WTC11 (cell line): Measurements from ENCODE around the gene LYVE1. TPM values are rescaled to one million over a fixed set of nuclear protein-coding genes. Genes with fewer than 3 reads are reported as not detected.

Experiments used
- ATAC-seq: fragments of 200-7000 bp; cut with Tn5 transposase; 2 replicates; pipeline ENCODE4 v1.10.0; 2021; ENCODE audit warnings: mild to moderate bottlenecking, moderate library complexity
- CTCF ChIA-PET: fragments of 300-600 bp; sonication (Branson Sonifier 250); formaldehyde crosslinking; loops from one replicate; lab custom pipeline; 2021; ENCODE audit warnings: antibody characterized with exemption; lab: Charles Lee
- POLR2A ChIA-PET: fragments of 350-600 bp; sonication (Branson Sonifier 250); formaldehyde crosslinking; loops from one replicate; lab custom pipeline; 2021; ENCODE audit warnings: antibody characterized with exemption; lab: Charles Lee
- DNase-seq: peaks from one replicate; pipeline ENCODE4 v3.0.0; 2021; ENCODE audit warnings: low spot score
- H3K27ac Mint-ChIP-seq: 2 replicates; pipeline ENCODE4 v1.8.0; 2021; ENCODE audit warnings: mixed read lengths
- H3K27me3 Mint-ChIP-seq: 2 replicates; pipeline ENCODE4 v1.8.0; 2021; ENCODE audit warnings: low read depth, mild to moderate bottlenecking, moderate library complexity, mixed read lengths
- H3K36me3 Mint-ChIP-seq: 2 replicates; pipeline ENCODE4 v1.8.0; 2021; ENCODE audit warnings: mixed read lengths
- H3K4me1 Mint-ChIP-seq: 2 replicates; pipeline ENCODE4 v1.8.0; 2022; ENCODE audit warnings: mixed read lengths
- H3K4me3 Mint-ChIP-seq: 2 replicates; pipeline ENCODE4 v1.8.0; 2021; ENCODE audit warnings: mild to moderate bottlenecking, moderate library complexity, mixed read lengths
- H3K9me3 Mint-ChIP-seq: 2 replicates; pipeline ENCODE4 v1.8.0; 2021; ENCODE audit warnings: mixed read lengths
- CREM ChIP-seq: sonication (generic); formaldehyde crosslinking; IDR thresholded peaks from 2 replicates; pipeline ENCODE4 v1.8.1; 2022; ENCODE audit warnings: mild to moderate bottlenecking, missing genetic modification reagents, moderate library complexity
- E2F1 ChIP-seq: sonication (generic); formaldehyde crosslinking; IDR thresholded peaks from 2 replicates; pipeline ENCODE4 v1.8.0; 2022; ENCODE audit warnings: mild to moderate bottlenecking, missing genetic modification reagents
- ELF4 ChIP-seq: sonication (generic); formaldehyde crosslinking; IDR thresholded peaks from 2 replicates; pipeline ENCODE4 v1.8.1; 2022; ENCODE audit warnings: low read depth, mild to moderate bottlenecking, moderate library complexity, missing genetic modification reagents
- ESRRA ChIP-seq: sonication (generic); formaldehyde crosslinking; IDR thresholded peaks from 2 replicates; pipeline ENCODE4 v1.8.1; 2022; ENCODE audit warnings: mild to moderate bottlenecking, missing genetic modification reagents, borderline replicate concordance
- FOXJ3 ChIP-seq: sonication (generic); formaldehyde crosslinking; IDR thresholded peaks from 2 replicates; pipeline ENCODE4 v1.9.0; 2021; ENCODE audit warnings: missing genetic modification reagents, mild to moderate bottlenecking, borderline replicate concordance
- FOXP1 ChIP-seq: sonication (generic); formaldehyde crosslinking; IDR thresholded peaks from 2 replicates; pipeline ENCODE4 v1.8.0; 2022; ENCODE audit warnings: missing genetic modification reagents, mild to moderate bottlenecking, moderate library complexity, borderline replicate concordance
- HMGXB4 ChIP-seq: sonication (generic); formaldehyde crosslinking; IDR thresholded peaks from 2 replicates; pipeline ENCODE4 v1.8.1; 2023; ENCODE audit warnings: mild to moderate bottlenecking, moderate library complexity, missing genetic modification reagents
- JAZF1 ChIP-seq: fragments of 250-450 bp; sonication (Bioruptor Pico); IDR thresholded peaks from 2 replicates; pipeline ENCODE4 v1.9.0; 2021; ENCODE audit warnings: moderate library complexity, mild to moderate bottlenecking, inconsistent platforms
- KAT7 ChIP-seq: sonication (generic); formaldehyde crosslinking; IDR thresholded peaks from 2 replicates; pipeline ENCODE4 v1.8.1; 2023; ENCODE audit warnings: missing genetic modification reagents, mild to moderate bottlenecking, borderline replicate concordance
- MLX ChIP-seq: sonication (generic); formaldehyde crosslinking; IDR thresholded peaks from 2 replicates; pipeline ENCODE4 v1.8.1; 2023; ENCODE audit warnings: mild to moderate bottlenecking, missing genetic modification reagents, moderate library complexity
- NFE2L1 ChIP-seq: sonication (generic); formaldehyde crosslinking; IDR thresholded peaks from 2 replicates; pipeline ENCODE4 v1.8.1; 2023; ENCODE audit warnings: missing genetic modification reagents
- NR1H2 ChIP-seq: sonication (generic); formaldehyde crosslinking; IDR thresholded peaks from 2 replicates; pipeline ENCODE4 v1.9.0; 2021; ENCODE audit warnings: mild to moderate bottlenecking, moderate library complexity, missing genetic modification reagents
- NR2C2 ChIP-seq: sonication (generic); formaldehyde crosslinking; IDR thresholded peaks from 2 replicates; pipeline ENCODE4 v1.8.0; 2022; ENCODE audit warnings: mild to moderate bottlenecking, missing genetic modification reagents
- NR3C1 ChIP-seq: sonication (generic); formaldehyde crosslinking; conservative IDR thresholded peaks from 2 replicates; pipeline ENCODE4 v1.8.1; 2023; ENCODE audit warnings: low read depth, mild to moderate bottlenecking, missing genetic modification reagents
- PREB ChIP-seq: sonication (generic); formaldehyde crosslinking; IDR thresholded peaks from 2 replicates; pipeline ENCODE4 v1.8.1; 2022; ENCODE audit warnings: mild to moderate bottlenecking, missing genetic modification reagents, moderate library complexity, borderline replicate concordance
- SMAD4 ChIP-seq: sonication (generic); formaldehyde crosslinking; IDR thresholded peaks from 2 replicates; pipeline ENCODE4 v1.8.0; 2022; ENCODE audit warnings: mild to moderate bottlenecking, missing genetic modification reagents
- SP1 ChIP-seq: sonication (generic); formaldehyde crosslinking; conservative IDR thresholded peaks from 2 replicates; pipeline ENCODE4 v1.8.1; 2022; ENCODE audit warnings: missing genetic modification reagents
- ZNF219 ChIP-seq: sonication (generic); formaldehyde crosslinking; IDR thresholded peaks from 2 replicates; pipeline ENCODE4 v1.8.0; 2023; ENCODE audit warnings: missing genetic modification reagents, mild to moderate bottlenecking, borderline replicate concordance
- ZNF416 ChIP-seq: fragments of 250-450 bp; sonication (Bioruptor Pico); IDR thresholded peaks from 2 replicates; pipeline ENCODE4 v1.9.0; 2021; ENCODE audit warnings: mild to moderate bottlenecking, inconsistent platforms
- ZNF512 ChIP-seq: sonication (generic); formaldehyde crosslinking; IDR thresholded peaks from 2 replicates; pipeline ENCODE4 v1.8.1; 2022; ENCODE audit warnings: missing genetic modification reagents, borderline replicate concordance
- ZNF671 ChIP-seq: fragments of 250-450 bp; sonication (Bioruptor Pico); IDR thresholded peaks from 2 replicates; pipeline ENCODE4 v1.8.0; 2021; ENCODE audit warnings: mild to moderate bottlenecking
- total RNA-seq: library from RNA; stranded (reverse); gene quantifications from 3 replicates; pipeline ENCODE4 v1.2.3, GENCODE V29; 2021

The LYVE1 gene
- total RNA-seq, 1 experiment from 2014 or later: 0.24 TPM

GRCh38 chr11:10580623-10581022, 12.2 kb upstream of the LYVE1 start:
- H3K27ac Mint-ChIP-seq: no peak overlapping the region
- H3K4me1 Mint-ChIP-seq: peaks cover 4% of the 10 kb centered on the region; the same call in 1 of the 2 replicates
- no peaks in the 10 kb centered on the region for H3K27me3 Mint-ChIP-seq
- TF ChIP-seq NR1H2 (CRISPR knock-in tag): no peak
- no peak for TF ChIP-seq ZNF671 (CRISPR knock-in tag)
- TF ChIP-seq ESRRA (CRISPR knock-in tag): no peak
- no peak for TF ChIP-seq SP1 (CRISPR knock-in tag)
- TF ChIP-seq ELF4 (CRISPR knock-in tag): no peak
- TF ChIP-seq FOXJ3 (CRISPR knock-in tag): no peak
- TF ChIP-seq NFE2L1 (CRISPR knock-in tag): no peak
- TF ChIP-seq NR2C2: no peak
- no peak for TF ChIP-seq CREM (CRISPR knock-in tag)
- TF ChIP-seq ZNF512 (CRISPR knock-in tag): no peak
- no peak for TF ChIP-seq SMAD4 (CRISPR knock-in tag)
- TF ChIP-seq NR3C1: no peak
- no peak for TF ChIP-seq PREB (CRISPR knock-in tag)
- TF ChIP-seq HMGXB4 (CRISPR knock-in tag): no peak
- no peak for TF ChIP-seq KAT7 (CRISPR knock-in tag)
- H3K4me3 Mint-ChIP-seq: no peak overlapping the region
- ATAC-seq: no peak
- ChIA-PET CTCF (no interaction called here), POLR2A (no interaction called here)
- no peaks in the 10 kb centered on the region for H3K9me3 Mint-ChIP-seq
- DNase-seq: no peak
- H3K36me3 Mint-ChIP-seq: peaks cover 5% of the 10 kb centered on the region; the same call in 1 of the 2 replicates

- DNase-seq (no peak), ATAC-seq (no peak)
- POLR2A ChIA-PET: no interaction called here
- H3K27me3 Mint-ChIP-seq: no peaks in the 10 kb centered on the region
- H3K27ac Mint-ChIP-seq: no peak overlapping the region
- peaks cover 5% of the 10 kb centered on the region; the same call in 1 of the 2 replicates for H3K36me3 Mint-ChIP-seq
- H3K4me3 Mint-ChIP-seq: no peak overlapping the region
- no peak for TF ChIP-seq ZNF219 (CRISPR knock-in tag)
- no peak for TF ChIP-seq FOXP1 (CRISPR knock-in tag)
- no peak for TF ChIP-seq JAZF1 (CRISPR knock-in tag)
- TF ChIP-seq MLX (CRISPR knock-in tag): no peak
- TF ChIP-seq SP1 (CRISPR knock-in tag): no peak
- TF ChIP-seq E2F1: no peak
- no peak for TF ChIP-seq ZNF416
- TF ChIP-seq, all 79 proteins: peak for 0
- CTCF ChIA-PET: no interaction called here
- Mint-ChIP-seq H3K4me1 (no peaks in the 10 kb centered on the region), H3K9me3 (no peaks in the 10 kb centered on the region)
Measured at GRCh38 chr11:10579700-10580099, 11.2 kb upstream of the LYVE1 start.
